GM23248 (cell line): ENCODE data around the gene SMAD5.

Source experiments
- EZH2 ChIP-seq: fragments of 200-600 bp; sonication (generic); IDR thresholded peaks from 2 replicates; pipeline ENCODE4 v1.6.1; 2018; ENCODE audit warnings: antibody characterized with exemption, mild to moderate bottlenecking; ENCODE audit not compliant: insufficient read depth, poor library complexity, severe bottlenecking
- EZH2phosphoT487 ChIP-seq: fragments of 200-600 bp; sonication (generic); IDR thresholded peaks from 2 replicates; pipeline ENCODE4 v1.6.1; 2018; ENCODE audit warnings: antibody characterized with exemption, moderate library complexity, mild to moderate bottlenecking, low read depth; ENCODE audit not compliant: insufficient read depth

GRCh38 chr5:136166909-136167308 lies 34.3 kb downstream of the SMAD5 start:
- TF ChIP-seq EZH2 (no peak), EZH2phosphoT487 (no peak)
